H9 (cell line): ENCODE data around the gene YWHAQ. TPM values are rescaled to one million over a fixed set of nuclear protein-coding genes. Genes with fewer than 3 reads are reported as not detected.

ENCODE experiments used
- DNase-seq: peaks from one replicate; pipeline ENCODE4 v3.0.0-alpha.2; 2017
- H2AFZ ChIP-seq: one replicate; pipeline ENCODE4 v1.6.1; 2013; ENCODE audit warnings: mild to moderate bottlenecking, low read length, control low read depth, moderate library complexity
- H2AK5ac ChIP-seq: 2 replicates; pipeline ENCODE4 v1.6.1; 2013; ENCODE audit warnings: low read length, control low read depth, mixed read lengths; ENCODE audit not compliant: insufficient read length
- H2BK120ac ChIP-seq: one replicate; pipeline ENCODE4 v1.6.1; 2013; ENCODE audit warnings: low read depth, mild to moderate bottlenecking, low read length, control low read depth, inconsistent platforms; ENCODE audit not compliant: poor library complexity, severe bottlenecking
- H2BK12ac ChIP-seq: 2 replicates; pipeline ENCODE4 v1.6.1; 2013; ENCODE audit warnings: low read length, control low read depth, mixed read lengths, low read depth; ENCODE audit not compliant: insufficient read length
- H2BK15ac ChIP-seq: 2 replicates; pipeline ENCODE4 v1.6.1; 2013; ENCODE audit warnings: low read depth, low read length, control low read depth
- H2BK20ac ChIP-seq: one replicate; pipeline ENCODE4 v1.6.1; 2013; ENCODE audit warnings: low read depth, mild to moderate bottlenecking, low read length, control low read depth, inconsistent platforms; ENCODE audit not compliant: poor library complexity, severe bottlenecking
- H2BK5ac ChIP-seq: 2 replicates; pipeline ENCODE4 v1.6.1; 2013; ENCODE audit warnings: low read length, control low read depth, mixed read lengths; ENCODE audit not compliant: insufficient read length
- H3K14ac ChIP-seq: 2 replicates; pipeline ENCODE4 v1.6.1; 2013; ENCODE audit warnings: low read length, control low read depth; ENCODE audit not compliant: insufficient read depth
- H3K18ac ChIP-seq: 2 replicates; pipeline ENCODE4 v1.6.1; 2013; ENCODE audit warnings: low read depth, mild to moderate bottlenecking, mixed read lengths, low read length, control low read depth; ENCODE audit not compliant: insufficient read length
- H3K23ac ChIP-seq: 2 replicates; pipeline ENCODE4 v1.6.1; 2013; ENCODE audit warnings: low read length, control low read depth, mixed read lengths, low read depth; ENCODE audit not compliant: insufficient read length
- H3K23me2 ChIP-seq: 2 replicates; pipeline ENCODE4 v1.6.1; 2013; ENCODE audit warnings: low read depth, mild to moderate bottlenecking, mixed read lengths, low read length, control low read depth; ENCODE audit not compliant: insufficient read length, poor library complexity, severe bottlenecking
- H3K27ac ChIP-seq: 2 replicates; pipeline ENCODE4 v1.5.1; 2013; ENCODE audit warnings: low read length, control low read depth, mixed read lengths, low read depth; ENCODE audit not compliant: insufficient read length
- H3K27me3 ChIP-seq: 2 replicates; pipeline ENCODE4 v1.6.1; 2013; ENCODE audit warnings: low read length, control low read depth, inconsistent platforms; ENCODE audit not compliant: insufficient read depth
- H3K4ac ChIP-seq: 2 replicates; pipeline ENCODE4 v1.6.1; 2013; ENCODE audit warnings: low read depth, mild to moderate bottlenecking, control low read depth, inconsistent platforms, low read length, moderate library complexity
- H3K4me1 ChIP-seq: 2 replicates; pipeline ENCODE4 v1.6.1; 2013; ENCODE audit warnings: low read length, control low read depth, inconsistent platforms; ENCODE audit not compliant: insufficient read depth
- H3K4me2 ChIP-seq: 2 replicates; pipeline ENCODE4 v1.6.1; 2013; ENCODE audit warnings: low read length, control low read depth, mixed read lengths; ENCODE audit not compliant: insufficient read length, insufficient read depth
- H3K56ac ChIP-seq: 2 replicates; pipeline ENCODE4 v1.6.1; 2013; ENCODE audit warnings: low read depth, mild to moderate bottlenecking, mixed read lengths, low read length, control low read depth; ENCODE audit not compliant: insufficient read length
- H3K79me1 ChIP-seq: 2 replicates; pipeline ENCODE4 v1.6.1; 2013; ENCODE audit warnings: low read depth, mild to moderate bottlenecking, moderate library complexity, low read length, control low read depth, inconsistent platforms; ENCODE audit not compliant: insufficient read depth, poor library complexity, severe bottlenecking
- H3K79me2 ChIP-seq: 2 replicates; pipeline ENCODE4 v1.6.1; 2013; ENCODE audit warnings: low read length, control low read depth, inconsistent platforms; ENCODE audit not compliant: insufficient read depth
- H3K9ac ChIP-seq: 2 replicates; pipeline ENCODE4 v1.6.1; 2013; ENCODE audit warnings: low read length, control low read depth, mixed read lengths; ENCODE audit not compliant: insufficient read length; ENCODE audit errors: extremely low read depth
- H3K9me3 ChIP-seq: one replicate; pipeline ENCODE4 v1.6.1; 2013; ENCODE audit warnings: low read depth, low read length, inconsistent platforms; ENCODE audit not compliant: control insufficient read depth
- H3T11ph ChIP-seq: one replicate; pipeline ENCODE4 v1.6.1; 2013; ENCODE audit warnings: mild to moderate bottlenecking, low read length, control low read depth, inconsistent platforms
- H4K20me1 ChIP-seq: one replicate; pipeline ENCODE4 v1.6.1; 2013; ENCODE audit not compliant: control insufficient read depth, insufficient read length, insufficient read depth
- H4K5ac ChIP-seq: 2 replicates; pipeline ENCODE4 v1.6.1; 2013; ENCODE audit warnings: low read depth, mild to moderate bottlenecking, mixed read lengths, low read length, control low read depth; ENCODE audit not compliant: insufficient read length
- H4K8ac ChIP-seq: replicated peaks from 2 replicates; pipeline ENCODE4 v1.6.1; 2013; ENCODE audit warnings: low read length, control low read depth, mixed read lengths, low read depth; ENCODE audit not compliant: insufficient read length
- H4K91ac ChIP-seq: 2 replicates; pipeline ENCODE4 v1.6.1; 2013; ENCODE audit warnings: low read depth, mild to moderate bottlenecking, moderate library complexity, mixed read lengths, low read length, control low read depth; ENCODE audit not compliant: insufficient read length
- H3K27ac Mint-ChIP-seq, 3 experiments: 2 replicates in 2 of 3; 3 replicates in 1 of 3; pipeline ENCODE4 v1.8.0; 2020 to 2021; ENCODE audit warnings: mixed read lengths in 3 of 3, mild to moderate bottlenecking in 1 of 3, moderate library complexity in 1 of 3
- H3K27me3 Mint-ChIP-seq: 2 replicates; pipeline ENCODE4 v1.8.0; 2021; ENCODE audit warnings: low read depth, mild to moderate bottlenecking, moderate library complexity, mixed read lengths
- H3K36me3 Mint-ChIP-seq, 3 experiments: 2 replicates in 2 of 3; 3 replicates in 1 of 3; pipeline ENCODE4 v1.8.0; 2020 to 2021; ENCODE audit warnings: low read depth in 3 of 3, mixed read lengths in 3 of 3; ENCODE audit not compliant: insufficient read depth in 1 of 3
- H3K4me1 Mint-ChIP-seq, 2 experiments: 2 replicates each; pipeline ENCODE4 v1.8.0; 2020; ENCODE audit warnings: mixed read lengths in 2 of 2
- H3K4me3 Mint-ChIP-seq, 2 experiments: 2 replicates in 1 of 2; 3 replicates in 1 of 2; pipeline ENCODE4 v1.8.0; 2020 to 2021; ENCODE audit warnings: mild to moderate bottlenecking in 2 of 2, mixed read lengths in 2 of 2, moderate library complexity in 1 of 2
- H3K9me3 Mint-ChIP-seq, 2 experiments: 2 replicates in 1 of 2; 3 replicates in 1 of 2; pipeline ENCODE4 v1.8.0; 2020; ENCODE audit warnings: mild to moderate bottlenecking in 2 of 2, mixed read lengths in 2 of 2, moderate library complexity in 1 of 2
- WGBS: extraction: QIAGEN DNeasy Blood & Tissue Kit; methylation state at CpG from one replicate; pipeline ENCODE4 v1.1.7; 2013; ENCODE audit warnings: missing lambda C conversion rate, low lambda C conversion rate, mixed read lengths; ENCODE audit not compliant: insufficient read length; ENCODE audit errors: extremely low coverage; 5-methylcytosine and 5-hydroxymethylcytosine counted together
- total RNA-seq: library from RNA; stranded (reverse); gene quantifications from 2 replicates; pipeline ENCODE4 v1.2.1, GENCODE V29; 2021
- TF ChIP-seq, protein P1 (sequence below): fragments of 200-600 bp; sonication (generic); conservative IDR thresholded peaks from 3 replicates; pipeline ENCODE4 v1.8.0; 2021; ENCODE audit warnings: antibody characterized with exemption, mild to moderate bottlenecking

YWHAQ gene
- total RNA-seq, 1 experiment from 2014 or later = 374 TPM

DNA sequence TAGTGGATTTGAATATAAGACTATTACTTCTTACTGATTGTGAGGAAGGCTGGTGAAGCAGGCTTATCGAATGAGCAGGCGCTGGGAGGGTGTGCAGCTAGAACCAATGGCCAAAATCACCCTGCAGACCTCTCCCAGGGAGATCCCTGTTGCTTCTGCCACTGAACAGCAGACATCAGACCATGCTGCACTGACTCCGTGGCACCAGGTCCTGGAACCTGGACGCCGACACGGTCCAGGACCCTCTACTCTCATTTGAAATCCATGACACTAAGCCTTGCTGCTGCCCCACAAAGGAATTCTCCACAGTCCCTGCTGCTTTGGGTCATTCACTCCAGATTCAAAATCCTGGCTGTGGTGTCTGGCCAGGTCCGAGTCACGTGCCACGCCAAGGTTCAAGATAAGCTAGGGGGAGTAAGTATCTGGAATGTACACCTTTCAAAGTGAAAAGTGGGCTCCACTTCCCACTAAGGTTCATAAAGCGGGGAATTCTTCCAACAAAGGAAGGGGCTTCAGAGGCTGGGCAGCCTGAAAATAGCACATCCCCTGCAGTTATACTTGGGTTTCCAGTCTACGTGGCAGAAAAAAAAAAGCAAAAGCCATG, 9.0 kb upstream of the YWHAQ start:
- H3K27ac ChIP-seq = no peak overlapping the region
- Mint-ChIP-seq H3K4me3 (no peak overlapping the region), H3K27me3 (peaks cover 55% of the 10 kb centered on the region), H3K36me3 (no peaks in the 10 kb centered on the region), H3K27ac (no peak overlapping the region; a peak in 1 of 7 replicates), H3K9me3 (no peaks in the 10 kb centered on the region), H3K4me1 (peaks cover 23% of the 10 kb centered on the region in 2 experiments)
- no peak overlapping the region for H3K4ac ChIP-seq
- no peaks in the 10 kb centered on the region for H3K27me3 ChIP-seq
- no peaks in the 10 kb centered on the region for H3K23me2 ChIP-seq
- no peak overlapping the region for H3T11ph ChIP-seq
- no peaks in the 10 kb centered on the region for H3K9me3 ChIP-seq
- H3K79me1 ChIP-seq = no peaks in the 10 kb centered on the region
- H3K23ac ChIP-seq = no peak overlapping the region
- DNase-seq = no peak
- no peak overlapping the region for H2AFZ ChIP-seq
- no peak overlapping the region for H4K5ac ChIP-seq
- TF ChIP-seq, protein P1, sequence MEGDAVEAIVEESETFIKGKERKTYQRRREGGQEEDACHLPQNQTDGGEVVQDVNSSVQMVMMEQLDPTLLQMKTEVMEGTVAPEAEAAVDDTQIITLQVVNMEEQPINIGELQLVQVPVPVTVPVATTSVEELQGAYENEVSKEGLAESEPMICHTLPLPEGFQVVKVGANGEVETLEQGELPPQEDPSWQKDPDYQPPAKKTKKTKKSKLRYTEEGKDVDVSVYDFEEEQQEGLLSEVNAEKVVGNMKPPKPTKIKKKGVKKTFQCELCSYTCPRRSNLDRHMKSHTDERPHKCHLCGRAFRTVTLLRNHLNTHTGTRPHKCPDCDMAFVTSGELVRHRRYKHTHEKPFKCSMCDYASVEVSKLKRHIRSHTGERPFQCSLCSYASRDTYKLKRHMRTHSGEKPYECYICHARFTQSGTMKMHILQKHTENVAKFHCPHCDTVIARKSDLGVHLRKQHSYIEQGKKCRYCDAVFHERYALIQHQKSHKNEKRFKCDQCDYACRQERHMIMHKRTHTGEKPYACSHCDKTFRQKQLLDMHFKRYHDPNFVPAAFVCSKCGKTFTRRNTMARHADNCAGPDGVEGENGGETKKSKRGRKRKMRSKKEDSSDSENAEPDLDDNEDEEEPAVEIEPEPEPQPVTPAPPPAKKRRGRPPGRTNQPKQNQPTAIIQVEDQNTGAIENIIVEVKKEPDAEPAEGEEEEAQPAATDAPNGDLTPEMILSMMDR = no peak
- H2BK12ac ChIP-seq = no peak overlapping the region
- no peak overlapping the region for H3K9ac ChIP-seq
- H2AK5ac ChIP-seq = no peak overlapping the region
- no CpG with 5 or more reads among the region's 11 CpGs for WGBS
- no peak overlapping the region for H4K91ac ChIP-seq
- no peak overlapping the region for H3K14ac ChIP-seq
- H2BK120ac ChIP-seq = no peak overlapping the region
- H3K18ac ChIP-seq = no peak overlapping the region
- H2BK20ac ChIP-seq = no peak overlapping the region
- no peaks in the 10 kb centered on the region for H4K20me1 ChIP-seq
- H3K56ac ChIP-seq = no peak overlapping the region
- no peak overlapping the region for H3K4me2 ChIP-seq
- no peak overlapping the region for H2BK15ac ChIP-seq
- no peaks in the 10 kb centered on the region for H3K4me1 ChIP-seq
- H2BK5ac ChIP-seq = no peak overlapping the region
- no peak overlapping the region for H4K8ac ChIP-seq
- no peaks in the 10 kb centered on the region for H3K79me2 ChIP-seq
